ENCODE data around the gene SMIM14. TPM values are rescaled to one million over a fixed set of nuclear protein-coding genes. Genes with fewer than 3 reads are reported as not detected.
A peak's percentile ranks its signal among the peaks of the same experiment; 100 is the strongest.

SMIM14 gene
- total and polyA plus RNA-seq, 9 of the 15 experiments (the other 6 are each of a cell fraction or from before 2014, with no cell fraction given): 0.98 to 3.7 (median 2.2) TPM

DNA sequence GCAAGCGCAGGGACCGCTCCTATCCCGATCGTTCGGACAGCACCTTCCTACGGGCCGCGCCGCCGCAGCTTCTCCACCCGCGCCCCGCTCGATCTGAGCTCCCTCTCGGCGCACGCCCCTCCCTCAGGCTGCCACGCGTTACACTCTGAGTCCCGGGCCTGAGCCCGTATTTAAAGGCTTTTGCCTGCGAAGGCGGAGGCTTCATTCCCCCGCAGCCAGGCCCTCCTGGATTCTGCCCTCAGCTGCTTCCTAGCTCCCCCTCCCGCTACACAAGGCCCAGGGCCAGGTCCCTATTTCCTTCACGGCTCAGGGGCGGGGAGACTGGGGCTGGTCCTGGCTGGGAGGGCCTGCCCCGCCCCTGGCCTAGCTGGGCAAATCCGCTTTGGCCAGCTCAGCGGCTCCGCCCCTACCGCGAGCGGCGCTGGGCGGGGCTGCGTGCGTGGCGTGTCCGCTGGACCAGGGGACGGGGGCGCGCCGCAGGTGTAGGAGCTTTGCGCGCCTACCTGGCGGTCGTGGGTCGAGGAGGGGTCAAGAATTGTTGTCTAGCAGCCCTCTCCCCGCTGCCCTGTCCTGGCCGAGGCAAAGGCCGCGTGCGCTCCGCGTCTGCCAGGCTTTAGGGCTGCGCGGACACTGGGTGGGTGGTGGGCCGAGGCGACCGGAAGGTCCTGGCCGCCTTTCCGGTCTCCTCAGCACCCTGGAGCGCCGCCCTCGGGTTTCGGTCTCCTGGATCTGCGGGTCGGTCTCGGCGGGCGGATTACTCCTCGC is 111.2 kb downstream of the SMIM14 start, which contains the start of gene UGDH (continued):
- TF ChIP-seq E4F1 (CRISPR knock-in tag; IDR thresholded peaks at IDR 0.05; ENCODE audit: borderline replicate concordance) (no peak), RBM25 (IDR thresholded peaks at IDR 0.05; ENCODE audit: low read depth, low read length, severe bottlenecking) (peak; percentile 32), TCF15 (CRISPR knock-in tag; IDR thresholded peaks at IDR 0.05) (no peak), THAP12 (CRISPR knock-in tag; IDR thresholded peaks at IDR 0.05) (peak; percentile 39; the same call in 1 of the 2 replicates), MAX (CRISPR knock-in tag; IDR thresholded peaks at IDR 0.05) (peak; percentile 96), TCFL5 (CRISPR knock-in tag; conservative IDR thresholded peaks at IDR 0.05) (no peak), KAT8 (IDR thresholded peaks at IDR 0.05; ENCODE audit: low read depth) (no peak), SAFB (IDR thresholded peaks at IDR 0.05; ENCODE audit: borderline replicate concordance, low read depth, low read length) (peak; percentile 90), ZNF696 (CRISPR knock-in tag; conservative IDR thresholded peaks at IDR 0.05) (no peak), RBBP5 (IDR thresholded peaks at IDR 0.05; ENCODE audit: borderline replicate concordance, insufficient read depth, low read length, poor library complexity, severe bottlenecking) (peak; percentile 95), SUPT5H (IDR thresholded peaks at IDR 0.05) (peak; percentile 92), ZNF253 (CRISPR knock-in tag; conservative IDR thresholded peaks at IDR 0.05) (no peak), HNRNPK (IDR thresholded peaks at IDR 0.05; ENCODE audit: low read depth, low read length, poor library complexity, severe bottlenecking) (no peak), NFRKB (IDR thresholded peaks at IDR 0.05; ENCODE audit: low read depth) (peak; percentile 53; the same call in 1 of the 2 replicates)
- TF ChIP-seq, protein P1, sequence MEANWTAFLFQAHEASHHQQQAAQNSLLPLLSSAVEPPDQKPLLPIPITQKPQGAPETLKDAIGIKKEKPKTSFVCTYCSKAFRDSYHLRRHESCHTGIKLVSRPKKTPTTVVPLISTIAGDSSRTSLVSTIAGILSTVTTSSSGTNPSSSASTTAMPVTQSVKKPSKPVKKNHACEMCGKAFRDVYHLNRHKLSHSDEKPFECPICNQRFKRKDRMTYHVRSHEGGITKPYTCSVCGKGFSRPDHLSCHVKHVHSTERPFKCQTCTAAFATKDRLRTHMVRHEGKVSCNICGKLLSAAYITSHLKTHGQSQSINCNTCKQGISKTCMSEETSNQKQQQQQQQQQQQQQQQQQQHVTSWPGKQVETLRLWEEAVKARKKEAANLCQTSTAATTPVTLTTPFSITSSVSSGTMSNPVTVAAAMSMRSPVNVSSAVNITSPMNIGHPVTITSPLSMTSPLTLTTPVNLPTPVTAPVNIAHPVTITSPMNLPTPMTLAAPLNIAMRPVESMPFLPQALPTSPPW (CRISPR knock-in tag; IDR thresholded peaks at IDR 0.05): peak; percentile 90
- TF ChIP-seq, protein P2, sequence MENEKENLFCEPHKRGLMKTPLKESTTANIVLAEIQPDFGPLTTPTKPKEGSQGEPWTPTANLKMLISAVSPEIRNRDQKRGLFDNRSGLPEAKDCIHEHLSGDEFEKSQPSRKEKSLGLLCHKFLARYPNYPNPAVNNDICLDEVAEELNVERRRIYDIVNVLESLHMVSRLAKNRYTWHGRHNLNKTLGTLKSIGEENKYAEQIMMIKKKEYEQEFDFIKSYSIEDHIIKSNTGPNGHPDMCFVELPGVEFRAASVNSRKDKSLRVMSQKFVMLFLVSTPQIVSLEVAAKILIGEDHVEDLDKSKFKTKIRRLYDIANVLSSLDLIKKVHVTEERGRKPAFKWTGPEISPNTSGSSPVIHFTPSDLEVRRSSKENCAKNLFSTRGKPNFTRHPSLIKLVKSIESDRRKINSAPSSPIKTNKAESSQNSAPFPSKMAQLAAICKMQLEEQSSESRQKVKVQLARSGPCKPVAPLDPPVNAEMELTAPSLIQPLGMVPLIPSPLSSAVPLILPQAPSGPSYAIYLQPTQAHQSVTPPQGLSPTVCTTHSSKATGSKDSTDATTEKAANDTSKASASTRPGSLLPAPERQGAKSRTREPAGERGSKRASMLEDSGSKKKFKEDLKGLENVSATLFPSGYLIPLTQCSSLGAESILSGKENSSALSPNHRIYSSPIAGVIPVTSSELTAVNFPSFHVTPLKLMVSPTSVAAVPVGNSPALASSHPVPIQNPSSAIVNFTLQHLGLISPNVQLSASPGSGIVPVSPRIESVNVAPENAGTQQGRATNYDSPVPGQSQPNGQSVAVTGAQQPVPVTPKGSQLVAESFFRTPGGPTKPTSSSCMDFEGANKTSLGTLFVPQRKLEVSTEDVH (IDR thresholded peaks at IDR 0.05; ENCODE audit: low read depth, partially characterized antibody): peak; percentile 65

All from K562 (cell line).